Activated CD8-positive, alpha-beta memory T cell treated with anti-CD3 and anti-CD28 coated beads, Interleukin-2, amount 50 U/mL, for 1 hour (primary cell): ENCODE results near the gene NTM.

Experiments
- DNase-seq: peaks from one replicate; pipeline ENCODE4 v3.0.0-alpha.2; 2020; ENCODE audit errors: extremely low read depth

The NTM gene

GRCh38 chr11:131373095-131373725, 2.8 kb downstream of the NTM start:
- DNase-seq: no peak

DNA sequence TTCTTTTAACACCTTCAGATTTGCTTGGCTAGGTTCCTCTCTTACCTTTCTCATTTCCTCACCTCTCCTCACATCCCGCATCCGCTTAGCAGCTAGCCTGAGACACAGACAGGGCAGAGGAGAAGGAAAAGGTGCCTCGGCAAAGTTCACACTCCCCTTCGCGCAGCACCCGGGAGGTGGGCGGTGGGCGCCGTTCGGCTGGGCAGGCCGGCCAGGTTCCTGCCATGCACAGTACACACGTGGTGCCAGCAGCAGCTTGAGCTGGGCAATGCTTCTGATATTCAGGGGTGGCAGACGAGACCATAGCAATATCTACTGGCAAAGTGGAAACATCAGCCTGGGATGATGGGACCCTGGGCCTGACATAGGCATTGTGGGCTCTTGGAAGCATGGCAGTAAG, 3.3 kb downstream of the NTM start:
- DNase-seq: no peak

- DNase-seq: no peak
These were observed 5.0 kb downstream of the NTM start for GRCh38 chr11:131375421-131375820.

DNA sequence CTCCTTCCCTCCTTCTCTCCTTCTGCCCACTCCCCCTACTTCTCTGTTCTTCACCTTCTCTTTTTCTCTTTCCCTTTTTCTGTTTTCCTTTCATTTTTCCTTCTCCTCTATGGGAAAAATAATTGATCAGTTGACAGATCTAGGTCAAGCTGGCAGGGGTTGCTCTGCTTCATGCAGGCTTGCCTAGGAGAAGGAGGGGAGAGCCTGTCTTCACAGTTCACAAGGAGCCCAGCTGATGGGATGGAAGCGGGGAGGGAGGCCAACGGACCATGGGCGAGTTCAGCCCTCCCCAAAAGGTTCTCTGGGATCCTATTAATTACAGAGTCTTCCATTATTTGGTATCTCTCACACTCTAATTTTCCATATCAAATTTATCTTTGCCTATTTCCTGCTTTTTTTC, 5.5 kb downstream of the NTM start:
- no peak for DNase-seq

- no peak for DNase-seq
These were observed 8.5 kb downstream of the NTM start for GRCh38 chr11:131378931-131379330.

DNA sequence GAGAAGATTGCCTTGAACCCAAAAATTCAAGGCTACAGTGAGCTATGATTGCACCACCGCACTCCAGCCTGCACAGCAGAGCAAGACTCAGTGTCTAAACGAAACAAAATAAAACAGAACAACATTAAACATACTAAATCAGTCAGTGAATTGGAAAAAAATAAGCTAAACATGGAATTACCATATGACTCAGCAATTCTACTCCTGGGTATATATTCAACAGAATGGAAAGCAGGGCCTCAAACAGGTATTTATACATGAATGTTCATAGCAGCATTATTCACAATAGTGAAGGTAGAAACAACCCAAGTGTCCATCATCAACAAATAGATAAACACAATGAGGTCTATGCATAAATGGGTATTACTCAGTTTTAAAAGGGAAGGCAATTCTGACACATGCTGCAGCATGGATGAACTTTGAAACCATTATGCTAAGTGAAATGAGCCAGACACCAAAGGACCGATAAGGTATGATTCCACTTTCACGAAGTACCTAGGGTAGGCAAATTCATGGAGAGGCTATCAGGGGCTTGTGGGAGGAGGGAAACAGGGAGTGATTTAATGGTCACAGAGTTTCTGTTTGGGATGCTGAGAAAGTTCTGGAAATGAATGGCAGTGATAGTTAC, 15.5 kb downstream of the NTM start:
- no peak for DNase-seq

DNA sequence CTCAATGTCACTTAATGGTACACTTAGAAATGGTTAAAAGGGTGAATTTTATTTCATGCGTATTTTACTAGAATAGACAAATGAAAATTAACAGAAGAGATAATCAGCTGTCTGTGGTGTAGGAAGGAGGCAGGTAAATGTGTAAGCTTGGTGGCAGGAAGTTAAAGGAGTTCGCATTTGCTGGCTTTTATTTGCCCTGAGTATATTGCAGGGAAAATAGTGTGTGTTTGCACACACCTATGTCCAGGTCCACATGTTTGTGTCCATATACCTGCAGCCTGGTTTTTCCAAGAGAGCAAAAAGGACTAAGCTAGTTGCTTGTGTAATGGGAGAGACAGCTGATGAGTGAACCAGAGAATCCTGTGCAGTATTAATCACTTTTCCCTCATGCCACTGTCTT, 16.0 kb downstream of the NTM start:
- no peak for DNase-seq

- no peak for DNase-seq
These were observed 17.6 kb downstream of the NTM start for GRCh38 chr11:131388030-131388429.

GRCh38 chr11:131389582-131389981, 19.2 kb downstream of the NTM start:
- no peak for DNase-seq

GRCh38 chr11:131391176-131391575, 20.8 kb downstream of the NTM start:
- no peak for DNase-seq

- no peak for DNase-seq
These were observed 22.3 kb downstream of the NTM start for GRCh38 chr11:131392528-131393255.

- DNase-seq: no peak
These were observed 23.3 kb downstream of the NTM start for GRCh38 chr11:131393691-131394090.

DNA sequence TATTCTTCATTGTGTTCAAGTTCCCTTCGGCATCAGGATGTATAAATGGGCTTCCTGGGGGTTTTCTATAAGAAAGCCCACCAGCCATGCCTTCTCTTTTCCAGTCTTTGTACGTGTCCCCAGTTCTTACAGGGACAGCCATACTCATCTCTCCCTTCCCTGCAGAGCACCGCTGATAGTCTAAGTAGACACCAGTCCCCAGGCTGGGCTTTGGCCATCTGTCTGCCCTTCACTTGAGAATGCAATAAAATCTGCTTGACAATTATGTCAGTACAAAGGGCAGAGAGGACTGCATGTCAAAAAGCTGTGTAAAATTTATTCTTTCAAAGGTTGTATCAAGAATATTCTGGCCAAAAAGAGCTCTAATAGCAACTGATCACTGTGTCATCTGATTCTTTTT, 27.3 kb downstream of the NTM start:
- no peak for DNase-seq

DNA sequence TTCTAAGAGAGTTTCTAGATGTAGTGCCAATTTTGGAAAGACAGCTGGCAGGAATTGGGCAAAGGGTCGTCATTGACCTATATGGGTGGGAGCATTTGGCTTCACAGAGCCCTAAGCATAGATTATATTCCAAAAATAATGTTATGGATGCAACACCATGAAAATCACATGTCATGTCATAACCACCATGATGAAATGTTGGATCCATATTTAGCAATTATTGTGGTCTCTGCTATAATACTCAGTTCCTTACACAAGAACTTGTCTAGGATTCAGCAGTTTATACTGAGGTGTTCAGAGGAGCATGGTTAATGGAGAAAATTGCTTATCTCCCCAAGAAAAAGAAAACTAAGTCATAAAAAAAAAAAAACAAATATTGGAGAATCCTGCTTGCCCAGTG, 31.6 kb downstream of the NTM start:
- no peak for DNase-seq

- DNase-seq: no peak
These were observed 33.6 kb downstream of the NTM start for GRCh38 chr11:131404010-131404409.

DNA sequence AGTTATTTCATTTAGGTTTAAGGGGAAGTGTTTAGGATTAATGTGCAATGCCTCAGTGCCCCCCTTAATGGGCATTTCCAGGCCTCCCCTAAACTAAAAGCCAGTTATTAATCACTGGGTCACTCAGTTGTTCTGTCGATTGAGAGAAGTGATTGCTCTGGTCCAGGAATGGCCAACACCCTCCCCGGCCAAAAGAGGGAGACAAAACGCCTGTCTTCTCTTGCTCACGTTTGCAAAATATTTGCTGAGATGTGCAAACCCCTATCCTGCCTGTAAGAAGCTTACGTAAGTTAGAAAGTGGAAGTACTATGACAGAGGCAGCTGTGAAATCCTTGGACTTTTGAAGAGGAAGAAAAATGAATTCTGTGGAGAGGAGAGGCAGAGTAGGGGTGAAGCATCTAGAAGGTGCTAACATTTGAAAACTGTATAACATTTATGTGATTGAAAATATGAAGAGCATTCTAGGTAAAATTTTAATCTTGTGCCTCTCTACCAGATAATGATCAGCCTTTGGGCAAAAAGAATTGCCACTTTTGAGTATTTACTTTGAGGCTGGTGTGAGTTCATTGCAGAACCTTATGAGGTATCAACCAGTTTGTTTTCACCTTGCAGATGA, 37.7 kb downstream of the NTM start:
- DNase-seq: no peak

DNA sequence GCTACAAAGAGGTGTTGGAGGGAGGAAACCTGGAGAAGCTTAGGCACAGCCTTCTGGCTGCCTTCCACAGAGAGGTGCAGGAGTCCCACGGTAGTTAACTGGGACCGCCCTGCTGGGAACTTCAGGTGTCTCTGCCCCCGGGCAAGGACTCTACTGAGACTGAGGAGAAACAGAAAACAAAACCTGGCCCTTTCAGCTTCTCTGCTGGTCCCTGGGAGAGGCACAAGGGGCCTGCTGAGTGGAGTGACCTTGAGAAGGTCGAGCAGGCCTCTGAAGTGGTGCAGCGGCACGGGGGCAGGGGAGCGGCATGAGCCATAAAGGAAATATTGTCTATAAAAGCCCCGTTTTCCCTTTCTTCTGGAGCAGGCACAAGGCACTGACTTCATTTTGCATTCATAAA, 38.9 kb downstream of the NTM start:
- no peak for DNase-seq

DNA sequence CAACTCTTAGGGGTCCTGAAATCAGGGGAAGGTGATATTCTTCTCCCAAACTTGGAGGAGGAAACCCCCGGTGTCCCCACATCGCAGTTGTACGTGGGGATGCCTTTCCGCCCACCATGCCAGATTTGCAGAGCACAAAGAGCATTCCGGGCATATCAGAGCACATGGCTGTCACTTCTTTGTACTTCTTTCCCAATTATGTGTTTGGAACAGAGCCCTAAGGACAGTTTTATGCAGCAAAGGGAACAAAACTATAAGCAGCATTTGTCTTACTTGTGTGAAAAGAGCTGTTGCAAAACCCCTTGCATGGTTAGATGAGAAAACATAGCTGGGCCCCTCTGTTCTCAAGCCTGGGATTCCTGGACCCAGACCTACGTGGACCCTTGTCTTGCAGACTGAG, 41.2 kb downstream of the NTM start:
- no peak for DNase-seq

- DNase-seq: no peak
These were observed 41.6 kb downstream of the NTM start for GRCh38 chr11:131412061-131412460.

- no peak for DNase-seq
These were observed 42.8 kb downstream of the NTM start for GRCh38 chr11:131413217-131413616.

DNA sequence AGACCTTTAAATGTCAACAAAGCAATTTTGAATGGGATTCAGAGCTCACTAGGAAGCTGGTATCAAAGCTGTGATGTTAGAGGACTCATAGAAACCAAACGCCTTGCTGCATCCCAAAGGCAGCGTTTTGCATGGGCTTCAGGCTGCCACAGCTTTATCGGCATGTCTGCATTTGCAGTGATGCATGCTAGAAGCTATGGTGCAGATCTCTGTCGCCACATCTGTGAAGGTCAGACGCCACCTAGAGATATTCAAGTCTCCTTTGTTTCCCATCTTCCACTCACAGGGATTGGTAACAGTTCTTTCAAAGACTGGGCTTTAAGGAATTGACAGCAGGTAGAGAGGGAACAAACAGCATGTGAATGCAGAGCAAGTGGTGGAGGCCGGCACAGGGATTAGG, 47.8 kb downstream of the NTM start:
- DNase-seq: no peak

- DNase-seq: no peak
These were observed 50.8 kb downstream of the NTM start for GRCh38 chr11:131421066-131421855.
